Stimulated activated CD4-positive, alpha-beta T cell treated with anti-CD3 and anti-CD28 coated beads, Interleukin-4, amount 100 ng/mL, for 48 hours (primary cell): Measurements from ENCODE around the gene MNX1.

Source experiments
- DNase-seq, 2 donors: peaks; one replicate each; pipeline ENCODE4 v3.0.0-alpha.2; 2020; ENCODE audit warnings: low read depth in 2 of 2

The MNX1 gene

DNA sequence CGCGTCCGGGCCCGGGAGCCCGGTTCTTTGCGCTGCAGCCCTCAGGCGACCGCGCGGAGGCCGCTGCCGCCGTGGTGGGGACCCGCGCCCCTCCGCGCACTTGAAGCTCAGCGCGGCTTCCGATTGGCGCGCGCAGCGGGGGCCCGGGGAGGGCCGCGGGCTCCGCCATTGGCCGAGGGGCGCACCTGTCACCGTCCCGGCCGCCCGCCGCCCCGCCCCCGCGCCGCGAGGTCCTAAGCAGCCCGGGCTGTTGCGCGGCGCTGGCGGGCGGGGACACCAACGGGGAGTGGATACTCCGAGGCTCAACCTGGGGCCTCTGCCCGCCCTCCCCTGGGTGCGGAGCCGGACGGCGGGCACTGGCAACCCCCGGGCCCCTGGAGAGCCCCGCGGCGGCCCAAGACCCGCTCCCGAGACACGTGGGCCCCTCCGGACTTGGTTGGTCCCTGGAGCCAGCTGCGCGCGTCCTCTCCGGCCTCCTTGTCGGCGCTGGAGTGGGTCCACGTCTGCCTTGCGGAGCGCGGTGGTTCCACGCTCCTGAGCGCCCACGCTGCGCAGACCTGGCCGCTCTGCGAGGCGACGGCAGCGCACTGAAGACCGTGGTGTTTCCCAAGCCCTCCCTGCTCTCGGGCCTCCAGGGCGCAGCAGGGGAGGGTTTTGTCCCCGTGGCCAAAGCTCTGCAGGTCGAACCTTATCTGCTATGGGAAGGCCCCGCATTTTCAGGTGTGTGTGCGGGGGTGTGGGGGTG is at the start of gene MNX1:
TSS of gene MNX1 (minus strand) at position 76 of the 745 bp plus-strand sequence. CDS start 313 bp downstream, outside the sequence.
- DNase-seq: peak in 1 of 2 donors; percentile 34

DNA sequence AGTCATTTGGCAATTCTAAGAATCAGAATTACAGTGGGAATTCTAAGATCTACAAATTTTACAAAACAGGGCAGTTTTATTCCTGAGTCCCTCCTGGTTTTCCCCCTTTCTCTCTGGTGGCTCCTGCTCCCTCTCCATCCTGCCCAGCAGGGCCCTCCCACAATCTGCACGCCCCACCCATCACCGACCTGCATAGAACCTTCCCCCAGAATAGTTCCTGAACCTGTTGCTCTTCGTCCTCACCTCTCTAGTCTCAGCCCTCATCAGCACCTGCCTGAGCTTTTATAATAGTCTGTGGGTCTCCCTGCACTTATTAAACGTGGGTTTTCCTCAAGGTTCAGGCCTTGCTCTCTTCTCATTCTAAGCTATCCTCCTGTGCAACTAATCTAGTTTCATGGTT is 49.1 kb upstream of the MNX1 start:
- no peak for DNase-seq

DNA sequence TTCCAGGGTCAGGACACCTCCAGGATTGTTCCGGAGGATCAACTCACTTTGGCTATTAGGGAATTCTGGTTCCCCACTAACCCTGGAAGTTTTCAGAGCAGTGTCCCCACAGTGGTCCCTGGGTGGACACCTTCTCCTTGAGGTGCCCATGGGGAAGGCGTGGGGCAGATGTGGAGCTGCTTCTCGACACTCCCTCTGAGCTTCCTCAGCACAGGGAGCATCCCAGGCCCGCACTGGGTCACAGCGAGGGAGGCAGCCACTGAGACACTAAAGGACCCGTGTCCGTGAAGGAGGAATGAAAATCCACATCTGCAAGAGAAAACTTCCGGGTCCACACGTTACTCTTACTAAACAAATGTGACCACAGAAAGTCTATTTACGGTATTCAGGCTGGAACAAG is 48.2 kb upstream of the MNX1 start:
- no peak for DNase-seq

DNA sequence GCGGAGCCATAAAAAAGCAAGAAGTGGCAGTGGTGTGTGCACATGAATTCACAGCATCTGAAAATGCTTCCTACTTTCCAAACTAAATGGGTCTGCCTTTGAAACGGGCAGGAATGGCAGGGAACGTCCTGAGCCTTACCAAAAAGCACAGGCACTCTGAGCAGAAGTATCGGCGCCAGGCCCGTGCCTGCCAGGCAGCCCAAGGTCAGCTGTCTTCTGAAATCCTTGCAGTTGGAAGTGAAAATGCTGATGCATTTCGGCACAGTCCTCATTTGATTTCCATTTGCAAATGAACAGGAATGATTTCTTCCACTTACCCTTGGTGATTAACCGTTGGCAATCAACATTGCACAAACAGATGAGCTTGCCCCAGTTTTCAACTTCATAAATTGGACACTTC is 47.6 kb upstream of the MNX1 start:
- DNase-seq: no peak

DNA sequence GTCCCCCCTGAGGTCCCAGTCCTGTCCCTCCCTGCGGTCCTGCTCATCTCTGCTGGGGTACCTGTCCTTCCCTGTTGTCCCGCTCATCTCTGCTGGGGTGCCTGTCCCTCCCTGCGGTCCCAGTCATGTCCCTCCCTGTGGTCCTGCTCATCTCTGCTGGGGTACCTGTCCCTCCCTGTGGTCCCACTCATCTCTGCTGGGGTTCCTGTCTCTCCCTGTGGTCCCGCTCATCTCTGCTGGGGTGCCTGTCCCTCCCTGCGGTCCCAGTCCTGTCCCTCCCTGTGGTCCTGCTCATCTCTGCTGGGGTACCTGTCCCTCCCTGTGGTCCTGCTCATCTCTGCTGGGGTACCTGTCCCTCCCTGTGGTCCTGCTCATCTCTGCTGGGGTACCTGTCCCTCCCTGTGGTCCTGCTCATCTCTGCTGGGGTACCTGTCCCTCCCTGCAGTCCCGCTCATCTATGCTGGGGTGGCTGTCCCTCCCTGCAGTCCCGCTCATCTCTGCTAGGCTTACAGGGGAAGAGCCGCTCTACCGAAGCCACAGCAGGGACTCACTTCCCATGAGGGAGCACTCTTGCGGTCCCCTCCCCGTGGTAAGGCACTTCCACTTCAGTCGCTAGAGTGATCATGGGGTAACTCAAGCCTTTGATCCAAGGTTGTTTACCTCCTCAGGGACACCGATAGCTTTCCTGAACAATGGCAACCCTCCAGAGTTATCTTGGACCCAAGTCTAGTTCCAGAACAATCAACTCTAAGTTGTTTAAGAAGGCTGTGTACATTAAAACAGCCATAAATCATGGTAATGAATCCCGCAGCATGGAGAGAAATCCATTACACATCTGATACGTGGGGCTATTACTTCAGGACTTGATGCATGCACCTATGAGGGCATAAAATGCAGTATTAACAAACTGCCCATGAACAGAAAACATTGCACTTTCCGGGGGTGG is 46.8 kb upstream of the MNX1 start:
- DNase-seq: no peak

DNA sequence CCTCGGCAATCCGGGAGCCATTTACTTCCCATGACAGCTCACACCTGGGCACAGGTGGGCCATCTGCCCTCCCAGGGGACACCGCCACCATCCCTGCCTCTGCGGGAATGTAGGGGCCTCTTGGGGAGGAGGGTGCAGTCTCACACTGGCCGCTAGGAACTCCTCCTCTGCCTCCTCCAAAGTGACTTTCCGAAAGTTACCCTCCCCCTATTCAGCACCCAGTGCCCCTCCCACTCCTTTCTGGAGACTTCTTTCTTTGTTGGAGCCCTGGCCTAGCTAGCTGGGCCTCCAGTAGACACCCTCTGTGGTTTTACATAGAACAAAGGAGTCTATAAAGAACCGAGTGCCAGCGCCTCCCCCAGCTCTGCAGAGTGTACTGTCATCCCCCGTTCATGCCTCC is 45.8 kb upstream of the MNX1 start:
- no peak for DNase-seq

DNA sequence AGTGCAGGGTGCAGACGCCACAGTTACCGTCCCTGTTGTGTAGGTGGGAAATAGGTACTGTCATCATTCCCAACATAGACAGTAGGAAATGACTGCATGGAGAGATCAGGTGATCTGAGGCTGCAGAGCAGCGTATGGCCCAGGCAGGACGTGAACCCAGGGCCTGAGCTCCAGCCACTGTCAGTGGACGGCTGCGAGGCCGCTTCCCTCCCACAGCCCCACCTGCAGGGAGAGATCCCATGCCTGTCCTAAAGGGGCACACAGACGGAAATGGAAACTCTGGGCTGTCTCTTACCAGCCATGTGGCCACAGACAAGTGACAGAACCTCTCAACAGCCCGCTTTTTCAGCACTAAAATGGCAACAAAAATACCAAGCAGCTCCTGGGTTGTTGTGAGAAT is 44.5 kb upstream of the MNX1 start:
- DNase-seq: no peak

DNA sequence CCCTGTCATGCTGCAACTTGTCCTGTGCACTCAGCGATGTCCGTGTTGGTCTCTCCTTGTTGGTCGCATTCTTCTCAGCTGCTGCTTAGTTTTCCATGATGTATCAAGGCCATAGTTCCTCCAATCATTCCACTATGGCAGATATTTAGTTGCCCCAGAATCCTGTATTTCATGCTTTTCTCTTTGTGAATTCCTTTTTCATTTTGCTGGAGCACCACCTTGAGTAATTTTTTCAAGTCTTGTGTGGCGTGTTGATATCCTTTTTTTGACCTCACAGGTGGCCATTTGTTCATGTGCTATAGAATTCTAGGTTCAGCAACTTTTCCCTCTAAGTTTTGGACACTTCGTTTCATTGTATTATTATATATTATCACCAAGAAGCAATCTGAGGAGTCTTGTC is 42.7 kb upstream of the MNX1 start:
- DNase-seq: no peak

DNA sequence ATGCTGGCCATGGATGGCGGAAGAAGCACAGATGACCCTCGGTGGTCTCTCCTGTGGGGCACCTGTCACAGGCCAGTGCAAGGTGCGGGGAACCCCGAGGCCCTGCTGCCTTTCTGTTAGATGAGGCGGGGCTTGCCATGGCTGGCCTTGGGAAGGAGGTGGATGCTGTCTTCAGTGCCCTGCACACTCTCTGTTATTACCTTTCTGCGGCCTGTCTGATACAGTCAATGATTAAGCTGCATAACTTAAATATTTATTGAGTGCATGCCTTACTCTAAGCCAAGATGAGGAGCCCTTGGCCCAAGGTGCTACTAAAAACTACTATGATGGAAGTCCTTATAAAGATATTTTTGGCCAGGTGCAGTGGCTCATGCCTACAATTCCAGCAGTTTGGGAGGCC is 36.7 kb upstream of the MNX1 start:
- DNase-seq: no peak

DNA sequence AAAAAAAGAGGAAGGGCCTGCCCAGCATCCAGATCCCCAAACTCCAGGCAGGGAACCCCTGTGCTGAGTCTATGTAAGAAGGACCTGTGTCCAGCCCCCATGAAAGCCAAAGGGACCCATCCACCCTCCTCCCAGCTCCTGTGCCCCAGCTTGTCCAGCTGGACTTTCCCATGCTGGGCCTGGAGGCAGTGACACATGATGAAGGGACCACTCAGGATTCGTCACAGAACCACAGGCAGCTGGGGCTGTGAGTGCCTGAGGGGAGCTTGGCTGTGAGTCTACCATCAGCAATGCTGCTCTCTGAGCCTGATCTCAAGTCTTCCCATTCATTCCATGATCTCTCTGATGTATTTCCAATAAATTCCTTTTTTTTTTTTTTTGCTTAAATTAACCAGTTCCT is 36.2 kb upstream of the MNX1 start:
- DNase-seq: no peak

DNA sequence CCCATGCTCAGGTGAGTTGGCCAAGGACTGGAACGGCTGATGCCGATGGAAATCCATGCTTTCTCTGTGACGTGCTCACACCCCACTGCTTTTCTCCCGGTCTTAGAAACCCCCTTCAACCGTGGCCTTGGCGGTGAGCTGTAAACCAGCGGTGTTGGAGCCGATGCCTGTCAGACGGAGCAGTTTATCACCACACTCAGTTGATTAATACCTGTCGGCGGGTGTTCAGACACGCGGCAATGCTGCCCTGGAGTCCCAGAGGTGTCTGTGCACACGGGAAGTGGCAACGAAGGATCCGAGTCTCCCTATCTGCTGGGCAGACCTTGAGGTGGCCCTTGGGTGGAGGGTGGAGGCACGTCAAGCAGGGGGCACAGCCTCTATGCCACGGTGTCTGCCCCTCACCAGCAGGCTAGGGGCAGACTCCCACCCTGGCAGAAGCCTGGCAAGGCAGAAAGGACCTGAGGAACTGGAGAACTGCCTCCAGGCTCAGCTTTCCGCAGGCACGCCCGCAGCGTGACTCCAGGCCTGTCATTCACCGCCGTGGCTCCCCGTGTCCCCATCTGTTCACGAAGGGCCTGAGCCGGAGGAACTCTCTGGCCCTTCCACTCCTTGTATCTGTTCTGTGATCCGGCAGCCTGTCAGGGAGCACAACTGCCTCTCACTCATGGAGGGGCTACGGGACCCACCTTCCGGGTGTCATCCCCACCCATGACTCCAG is 34.6 kb upstream of the MNX1 start:
- no peak for DNase-seq

DNA sequence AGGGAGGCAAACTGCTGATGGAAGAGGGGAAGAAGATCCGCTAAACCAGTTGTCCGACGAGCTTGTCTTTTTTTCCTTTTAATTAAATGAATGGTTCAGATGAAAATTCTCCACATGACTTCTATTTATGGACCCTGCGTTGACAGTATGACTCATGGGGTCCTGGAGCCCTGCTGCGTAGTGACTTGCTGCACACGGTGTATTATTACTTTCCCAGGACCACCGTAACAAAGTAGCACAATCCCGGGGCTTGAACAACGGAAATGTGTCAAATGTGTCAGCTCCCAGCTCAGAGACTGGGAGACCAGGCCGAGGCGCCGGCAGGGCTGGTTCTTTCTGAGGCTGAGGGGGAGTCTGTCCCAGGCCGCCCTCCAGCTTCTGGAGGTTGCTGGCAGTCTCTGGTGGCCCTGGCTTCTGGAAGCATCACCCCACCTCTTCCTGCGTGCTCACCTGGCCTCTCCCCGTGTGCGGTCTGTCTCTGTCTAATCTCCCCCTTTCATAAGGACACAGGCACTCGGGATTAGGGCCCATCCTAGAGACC is 33.8 kb upstream of the MNX1 start:
- no peak for DNase-seq

DNA sequence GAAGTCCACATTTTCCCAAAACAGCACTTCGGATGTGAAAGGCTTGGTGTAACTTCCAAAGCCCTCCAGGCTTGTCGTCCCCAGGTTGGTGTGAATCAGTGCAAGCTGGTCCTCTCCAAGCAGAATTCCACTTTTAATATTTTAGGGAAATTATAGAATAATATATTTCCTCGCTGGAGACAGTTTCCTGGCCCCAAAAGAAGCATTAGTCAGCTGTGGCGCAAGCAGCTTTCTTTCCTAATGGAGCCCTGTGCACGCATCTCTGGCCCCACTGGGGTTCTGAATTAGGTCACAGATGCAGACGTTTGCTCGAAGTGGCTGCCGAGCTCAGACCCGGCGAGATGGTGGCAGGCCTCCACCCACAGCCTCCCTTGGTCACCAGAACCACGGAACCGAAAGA is 33.3 kb upstream of the MNX1 start:
- no peak for DNase-seq

DNA sequence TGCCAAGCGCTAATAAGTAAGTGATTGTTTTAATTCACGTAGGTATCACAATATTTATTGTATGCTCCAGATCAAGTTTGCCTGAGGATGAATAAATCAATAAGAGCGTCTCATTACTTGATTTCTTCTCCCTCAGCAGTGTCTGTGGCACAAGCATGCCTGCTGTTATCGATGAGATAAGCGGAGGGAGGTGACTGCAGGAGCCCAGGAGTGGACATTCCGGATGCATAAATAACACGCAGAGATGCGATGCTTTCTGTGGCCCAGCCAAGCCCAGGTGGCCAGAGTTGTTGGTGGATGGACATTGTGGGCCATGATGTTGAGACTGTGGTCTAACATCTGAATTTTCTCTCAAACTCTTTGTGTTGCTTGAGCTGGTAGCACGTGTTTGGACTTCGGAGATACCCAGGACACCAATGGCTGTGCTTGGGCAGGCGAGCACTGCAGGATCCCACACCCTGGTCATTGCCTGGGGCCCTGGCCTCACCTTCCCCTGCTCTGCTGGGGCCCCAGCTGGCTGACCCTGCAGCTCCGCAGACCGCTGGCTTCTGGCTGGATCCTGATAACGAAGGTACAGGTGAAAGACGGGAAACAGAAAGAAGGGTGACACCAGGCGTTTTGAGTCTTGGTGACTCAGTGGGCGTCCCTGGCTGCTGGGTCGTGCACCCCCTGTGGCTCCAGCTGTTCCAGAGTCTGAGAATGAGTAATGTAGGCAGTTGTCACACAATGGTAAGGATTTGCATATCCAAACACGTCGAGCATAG is 31.2 kb upstream of the MNX1 start:
- no peak for DNase-seq

DNA sequence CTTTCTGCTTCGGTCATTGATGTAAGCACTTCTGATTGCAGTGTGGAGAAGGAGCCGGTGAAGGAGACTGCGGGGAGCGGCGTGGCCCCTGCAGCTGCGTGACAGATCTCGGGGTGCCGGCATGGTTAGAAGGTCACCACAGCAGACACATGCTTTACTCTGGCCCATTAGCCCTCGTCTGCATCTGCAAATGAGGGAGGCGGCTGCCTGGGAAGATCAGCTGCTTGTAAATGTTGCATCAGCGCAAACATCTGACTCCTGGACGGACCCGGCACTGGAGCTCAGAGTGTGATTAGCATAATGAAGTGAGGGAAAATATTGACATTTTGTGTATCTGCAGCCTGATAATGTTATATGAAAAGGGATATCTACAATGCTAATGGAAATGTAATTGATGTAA is 30.5 kb upstream of the MNX1 start:
- no peak for DNase-seq

DNA sequence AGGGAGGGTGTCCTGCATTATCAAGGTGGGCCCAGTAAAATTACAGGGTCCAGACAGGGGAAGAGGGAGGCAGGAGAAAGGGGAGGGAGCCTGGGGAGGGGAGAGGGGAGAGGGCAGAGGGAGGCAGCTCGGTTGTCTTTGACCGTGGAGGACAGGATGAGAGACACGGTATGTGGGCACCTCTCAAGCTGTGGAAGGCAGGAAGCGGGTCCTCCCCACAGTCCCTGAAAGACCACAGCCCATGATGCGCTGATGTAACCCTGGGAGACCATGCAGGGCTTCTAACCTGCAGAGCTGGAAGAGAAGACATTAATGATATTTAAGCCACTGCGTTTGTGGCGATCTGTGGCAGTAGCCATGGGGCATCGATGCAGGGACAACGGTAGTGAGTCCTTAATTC is 27.2 kb upstream of the MNX1 start:
- no peak for DNase-seq

DNA sequence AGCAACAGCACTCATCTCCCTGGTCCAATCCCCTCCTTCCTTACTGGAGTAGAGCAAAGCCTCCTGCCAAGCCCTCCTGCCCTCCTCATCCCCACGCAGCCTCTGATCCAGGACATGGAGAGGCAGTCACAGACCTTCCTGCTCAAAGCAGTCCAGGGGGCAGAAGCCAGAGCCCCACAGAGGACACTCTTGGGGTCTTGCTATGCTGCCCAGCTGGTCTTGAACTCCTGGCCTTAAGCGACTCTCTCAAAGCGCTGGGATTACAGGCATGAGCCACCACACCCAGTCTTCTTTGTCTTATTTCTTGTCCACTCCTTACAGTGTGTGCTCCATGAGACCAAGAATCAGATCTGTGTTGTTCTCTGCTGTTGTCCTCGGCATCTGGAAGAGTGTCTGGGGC is 26.6 kb upstream of the MNX1 start:
- DNase-seq: no peak

DNA sequence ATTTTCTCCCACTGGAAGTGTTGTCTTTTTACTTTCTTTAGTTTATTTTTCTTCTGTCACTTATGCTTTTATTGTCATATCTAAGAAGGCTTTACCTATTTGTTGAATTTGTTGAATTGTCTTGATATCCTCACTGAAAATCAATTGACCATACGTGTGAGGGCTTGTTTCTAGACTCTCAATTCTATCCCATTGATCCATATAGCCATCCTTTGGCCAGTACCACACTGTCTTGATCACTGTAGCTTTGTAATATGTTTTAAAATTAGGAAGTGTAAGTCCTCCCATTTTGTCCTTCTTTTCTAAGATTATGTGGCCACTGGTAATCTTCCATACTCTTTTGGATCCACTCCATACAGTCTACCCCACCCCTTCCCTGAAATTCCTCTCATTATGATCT is 25.5 kb upstream of the MNX1 start:
- no peak for DNase-seq

DNA sequence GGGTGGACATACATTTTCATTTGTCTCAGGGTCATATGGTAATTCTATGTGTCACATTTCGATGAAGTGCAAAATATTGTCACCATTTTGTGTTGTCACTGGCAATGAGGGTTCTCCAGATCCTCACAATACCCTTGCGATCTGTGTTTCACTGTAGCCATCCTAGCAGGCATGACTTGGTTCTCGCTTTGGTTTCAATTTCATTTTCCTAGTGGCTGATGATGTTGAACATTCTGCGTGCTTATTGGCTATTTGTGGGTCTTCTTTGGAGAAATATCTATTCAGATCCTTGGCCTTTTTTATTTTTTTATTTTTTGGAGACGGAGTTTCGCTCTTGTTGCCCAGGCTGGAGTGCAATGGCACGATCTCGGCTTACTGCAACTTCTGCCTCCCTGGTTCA is 24.8 kb upstream of the MNX1 start:
- no peak for DNase-seq

DNA sequence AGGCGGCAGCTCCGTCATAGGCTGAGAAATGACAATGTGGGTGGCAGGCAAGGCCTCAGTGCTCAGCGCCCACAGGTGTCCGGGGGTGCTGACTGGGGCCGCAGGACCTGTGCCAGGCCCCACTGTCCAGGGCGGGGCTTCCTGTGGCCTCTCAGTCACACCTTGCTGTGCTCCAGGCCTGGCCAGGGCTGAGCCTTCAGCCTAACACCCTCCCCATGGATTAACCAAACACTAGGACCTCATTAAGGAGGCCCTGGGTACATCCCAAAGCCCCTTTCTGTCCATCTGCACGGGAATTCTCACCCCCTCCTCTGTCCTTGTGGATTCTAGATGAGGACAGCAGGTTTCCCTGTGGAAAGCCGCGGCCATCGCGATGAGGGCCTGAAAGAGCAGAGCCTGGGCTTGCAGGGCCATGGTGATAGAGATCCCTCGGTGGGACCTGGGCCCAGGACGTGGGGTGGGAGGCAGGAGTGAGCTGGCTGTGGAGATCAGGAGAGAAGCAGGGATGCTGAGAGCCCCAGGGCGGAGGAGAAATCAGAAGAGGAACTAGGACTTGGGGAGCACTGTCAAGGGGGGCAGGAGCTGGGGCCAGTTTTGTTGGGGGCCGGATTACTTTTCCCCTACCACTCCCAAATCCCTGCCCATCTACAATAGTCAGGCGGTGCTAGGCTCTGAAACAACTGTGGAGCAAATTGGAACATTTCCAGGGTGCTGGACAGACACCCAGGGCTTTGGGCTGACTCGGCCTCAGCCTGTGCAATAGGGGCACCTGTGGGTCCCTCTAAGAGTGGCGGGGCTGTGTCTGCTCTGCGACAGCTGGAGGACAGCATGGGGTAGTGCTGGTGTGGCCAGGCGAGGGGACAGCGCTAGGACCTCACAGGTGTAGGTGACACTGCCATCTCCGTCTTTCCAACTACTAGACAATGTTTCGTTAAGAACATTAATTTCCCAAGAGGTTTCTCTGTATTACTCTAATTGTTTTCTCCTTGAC is 23.3 kb upstream of the MNX1 start:
- no peak for DNase-seq
